MM.1S (cell line): ENCODE measurements around the gene TMEM233.

Source experiments
- DNase-seq: peaks from one replicate; pipeline ENCODE4 v3.0.0-alpha.2; 2015
- H2AFZ ChIP-seq: fragments of 300-600 bp; sonication (generic); 2 replicates; pipeline ENCODE4 v1.6.0; 2016; ENCODE audit warnings: antibody characterized with exemption, low read length
- H3F3A ChIP-seq: fragments of 300-600 bp; sonication (generic); 2 replicates; pipeline ENCODE4 v1.6.1; 2016; ENCODE audit warnings: mild to moderate bottlenecking, antibody characterized with exemption, low read length, moderate library complexity, mixed read lengths; ENCODE audit not compliant: insufficient read depth
- H3K27ac ChIP-seq: fragments of 300-600 bp; sonication (generic); 2 replicates; pipeline ENCODE4 v1.5.1; 2016; ENCODE audit warnings: mild to moderate bottlenecking, low read length
- H3K27me3 ChIP-seq: fragments of 300-600 bp; sonication (generic); replicated peaks from 2 replicates; pipeline ENCODE4 v1.6.0; 2016; ENCODE audit warnings: low read length; ENCODE audit not compliant: insufficient read depth
- H3K36me3 ChIP-seq: fragments of 300-600 bp; sonication (generic); replicated peaks from 2 replicates; pipeline ENCODE4 v1.6.1; 2016; ENCODE audit warnings: mild to moderate bottlenecking, low read length, mixed read lengths; ENCODE audit not compliant: insufficient read depth
- H3K4me1 ChIP-seq: fragments of 300-600 bp; sonication (generic); 2 replicates; pipeline ENCODE4 v1.6.1; 2016; ENCODE audit warnings: low read length, mixed read lengths
- H3K4me2 ChIP-seq: fragments of 300-600 bp; sonication (generic); 2 replicates; pipeline ENCODE4 v1.6.0; 2016; ENCODE audit warnings: low read depth, low read length
- H3K4me3 ChIP-seq: fragments of 300-600 bp; sonication (generic); 2 replicates; pipeline ENCODE4 v1.5.1; 2016; ENCODE audit warnings: low read length, mixed read lengths
- H3K79me2 ChIP-seq: fragments of 300-600 bp; sonication (generic); 2 replicates; pipeline ENCODE4 v1.6.1; 2016; ENCODE audit warnings: mixed run types, low read length, mixed read lengths
- H3K9ac ChIP-seq: fragments of 300-600 bp; sonication (generic); 2 replicates; pipeline ENCODE4 v1.6.1; 2016; ENCODE audit warnings: low read length, mixed read lengths
- H3K9me2 ChIP-seq: fragments of 300-600 bp; sonication (generic); replicated peaks from 2 replicates; pipeline ENCODE4 v1.6.1; 2016; ENCODE audit warnings: mild to moderate bottlenecking, low read length, mixed read lengths; ENCODE audit not compliant: insufficient read depth
- H3K9me3 ChIP-seq: fragments of 300-600 bp; sonication (generic); replicated peaks from 2 replicates; pipeline ENCODE4 v1.6.1; 2016; ENCODE audit warnings: mild to moderate bottlenecking, low read length, mixed read lengths; ENCODE audit not compliant: insufficient read depth
- H4K20me1 ChIP-seq: fragments of 300-600 bp; sonication (generic); 2 replicates; pipeline ENCODE4 v1.6.1; 2016; ENCODE audit warnings: mild to moderate bottlenecking, low read length, moderate library complexity, mixed read lengths; ENCODE audit not compliant: insufficient read depth
- CTCF ChIP-seq: fragments of 300-600 bp; sonication (generic); IDR thresholded peaks from 2 replicates; pipeline ENCODE4 v1.5.1; 2016; ENCODE audit warnings: antibody characterized with exemption, low read length, mixed read lengths
- EZH2 ChIP-seq: fragments of 300-600 bp; sonication (generic); optimal IDR thresholded peaks from 2 replicates; pipeline ENCODE3; 2017; ENCODE audit warnings: low read depth, mild to moderate bottlenecking, antibody characterized with exemption, low read length, mixed read lengths
- EZH2phosphoT487 ChIP-seq: fragments of 300-600 bp; sonication (generic); IDR thresholded peaks from 2 replicates; pipeline ENCODE4 v1.6.1; 2018; ENCODE audit warnings: antibody characterized with exemption, low read length

The TMEM233 gene

DNA sequence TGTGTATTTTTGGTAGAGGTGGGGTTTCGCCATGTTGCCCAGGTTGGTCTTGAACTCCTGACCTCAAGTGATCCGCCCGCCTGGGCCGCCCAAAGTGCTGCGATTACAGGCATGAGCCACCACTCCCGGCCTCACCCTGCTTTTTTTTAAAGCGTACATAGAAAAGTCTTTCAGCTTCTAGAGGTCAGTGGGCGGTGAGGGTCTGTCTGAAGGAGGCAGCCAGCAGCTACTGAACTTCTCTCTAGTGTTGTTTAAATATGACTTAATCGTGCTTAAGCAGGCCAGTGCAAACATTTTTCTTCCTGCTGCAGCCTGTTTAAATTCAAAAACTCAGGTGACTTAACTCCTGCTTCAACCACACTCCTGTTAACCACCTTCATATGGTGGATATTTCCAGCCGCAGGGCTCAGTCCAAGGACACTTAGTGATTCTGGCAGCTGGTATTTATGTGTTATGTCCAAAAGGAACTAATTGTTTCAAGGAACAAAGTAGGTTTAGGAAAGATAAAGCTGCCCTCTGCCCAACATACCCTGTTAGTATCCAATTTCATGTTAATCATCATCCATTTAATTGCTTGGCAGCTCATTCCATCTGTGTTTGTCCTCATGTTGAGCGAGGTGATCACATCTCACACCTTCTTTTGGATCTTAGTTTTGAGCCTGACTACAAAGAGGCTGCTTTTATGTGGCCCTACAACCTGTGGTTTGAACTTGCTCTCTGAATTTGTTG is 76.3 kb downstream of the TMEM233 start:
- H3K27ac ChIP-seq: no peak overlapping the region
- H3K9me3 ChIP-seq: no peaks in the 10 kb centered on the region
- 0 out of 2 replicates have a peak, but pooled peaks cover 4% of the 10 kb centered on the region for H3K4me1 ChIP-seq
- no peak overlapping the region for H2AFZ ChIP-seq
- no peaks in the 10 kb centered on the region for H3K27me3 ChIP-seq
- no peaks in the 10 kb centered on the region for H4K20me1 ChIP-seq
- H3F3A ChIP-seq: peaks cover 4% of the 10 kb centered on the region; the same call in 1 of the 2 replicates
- H3K36me3 ChIP-seq: no peaks in the 10 kb centered on the region
- H3K79me2 ChIP-seq: peaks cover 17% of the 10 kb centered on the region
- TF ChIP-seq CTCF (no peak), EZH2 (no peak)
- no peak overlapping the region for H3K9ac ChIP-seq
- no peak for DNase-seq
- H3K4me2 ChIP-seq: no peak overlapping the region
- no peak overlapping the region for H3K4me3 ChIP-seq
- H3K9me2 ChIP-seq: no peaks in the 10 kb centered on the region

GRCh38 chr12:119671070-119671469 is 77.5 kb downstream of the TMEM233 start:
- H2AFZ ChIP-seq: no peak overlapping the region
- H3K27me3 ChIP-seq: no peaks in the 10 kb centered on the region
- H3K4me3 ChIP-seq: no peak overlapping the region
- H3K4me2 ChIP-seq: no peak overlapping the region
- H4K20me1 ChIP-seq: no peaks in the 10 kb centered on the region
- TF ChIP-seq EZH2: no peak
- TF ChIP-seq EZH2phosphoT487: no peak
- no peak for TF ChIP-seq CTCF
- H3K9me3 ChIP-seq: no peaks in the 10 kb centered on the region
- H3K9me2 ChIP-seq: no peaks in the 10 kb centered on the region
- H3K36me3 ChIP-seq: no peaks in the 10 kb centered on the region
- H3K9ac ChIP-seq: no peak overlapping the region
- no peak for DNase-seq
- H3F3A ChIP-seq: peaks cover 4% of the 10 kb centered on the region; the same call in 1 of the 2 replicates
- H3K4me1 ChIP-seq: 0 out of 2 replicates have a peak, but pooled peaks cover 4% of the 10 kb centered on the region
- no peak overlapping the region for H3K27ac ChIP-seq
- H3K79me2 ChIP-seq: peaks cover 17% of the 10 kb centered on the region

DNA sequence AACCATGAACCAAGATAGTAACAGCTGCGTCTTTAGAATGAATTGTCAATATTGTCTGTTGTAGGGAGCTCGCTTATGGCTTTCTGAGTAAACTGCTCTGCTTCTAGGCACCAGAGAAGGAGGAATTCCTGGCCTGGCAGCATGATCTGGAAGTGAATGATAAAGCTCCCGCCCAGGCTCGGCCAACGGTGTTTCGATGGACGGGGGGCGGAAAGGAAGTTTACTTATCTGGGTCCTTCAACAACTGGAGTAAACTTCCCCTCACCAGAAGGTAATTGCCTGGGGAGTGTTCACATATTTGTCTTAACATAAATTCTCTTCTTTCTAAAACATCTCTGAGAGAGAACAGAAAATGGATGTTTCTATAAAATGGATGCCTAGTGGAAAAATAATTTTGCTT is 78.6 kb downstream of the TMEM233 start:
- no peaks in the 10 kb centered on the region for H4K20me1 ChIP-seq
- H3K4me2 ChIP-seq: no peak overlapping the region
- DNase-seq: no peak
- H3K27me3 ChIP-seq: no peaks in the 10 kb centered on the region
- peaks cover 3% of the 10 kb centered on the region; the same call in 1 of the 2 replicates for H3F3A ChIP-seq
- H3K36me3 ChIP-seq: no peaks in the 10 kb centered on the region
- H3K9ac ChIP-seq: no peak overlapping the region
- H3K4me1 ChIP-seq: 0 out of 2 replicates have a peak, but pooled peaks cover under 1% of the 10 kb centered on the region
- H3K9me2 ChIP-seq: no peaks in the 10 kb centered on the region
- peaks cover 17% of the 10 kb centered on the region for H3K79me2 ChIP-seq
- no peak overlapping the region for H3K4me3 ChIP-seq
- no peak overlapping the region for H2AFZ ChIP-seq
- no peaks in the 10 kb centered on the region for H3K9me3 ChIP-seq
- no peak overlapping the region for H3K27ac ChIP-seq
- TF ChIP-seq EZH2phosphoT487: no peak
- no peak for TF ChIP-seq CTCF
- no peak for TF ChIP-seq EZH2
